Measurements from ENCODE around the gene TTC39C.

DNA sequence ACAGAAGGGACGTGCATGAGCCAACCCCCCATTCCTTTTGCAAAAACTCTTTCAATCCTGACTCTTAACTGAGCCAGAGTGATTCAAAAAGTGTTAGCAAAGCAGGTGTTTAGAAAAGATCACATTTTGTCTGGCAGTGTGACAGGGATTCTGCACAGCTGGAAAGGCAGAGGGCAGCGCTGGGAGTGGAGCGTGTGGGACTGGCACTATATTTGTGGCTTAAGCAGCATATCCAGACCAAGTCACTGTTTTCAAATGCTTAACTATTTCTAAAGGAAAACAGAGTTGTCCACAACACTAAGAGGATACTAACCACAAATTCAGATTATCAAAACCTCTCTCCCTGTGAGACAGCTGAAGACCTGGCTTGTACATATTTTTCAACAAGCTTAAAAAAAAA lies 143.3 kb downstream of the TTC39C start:
- TF ChIP-seq, protein P1, sequence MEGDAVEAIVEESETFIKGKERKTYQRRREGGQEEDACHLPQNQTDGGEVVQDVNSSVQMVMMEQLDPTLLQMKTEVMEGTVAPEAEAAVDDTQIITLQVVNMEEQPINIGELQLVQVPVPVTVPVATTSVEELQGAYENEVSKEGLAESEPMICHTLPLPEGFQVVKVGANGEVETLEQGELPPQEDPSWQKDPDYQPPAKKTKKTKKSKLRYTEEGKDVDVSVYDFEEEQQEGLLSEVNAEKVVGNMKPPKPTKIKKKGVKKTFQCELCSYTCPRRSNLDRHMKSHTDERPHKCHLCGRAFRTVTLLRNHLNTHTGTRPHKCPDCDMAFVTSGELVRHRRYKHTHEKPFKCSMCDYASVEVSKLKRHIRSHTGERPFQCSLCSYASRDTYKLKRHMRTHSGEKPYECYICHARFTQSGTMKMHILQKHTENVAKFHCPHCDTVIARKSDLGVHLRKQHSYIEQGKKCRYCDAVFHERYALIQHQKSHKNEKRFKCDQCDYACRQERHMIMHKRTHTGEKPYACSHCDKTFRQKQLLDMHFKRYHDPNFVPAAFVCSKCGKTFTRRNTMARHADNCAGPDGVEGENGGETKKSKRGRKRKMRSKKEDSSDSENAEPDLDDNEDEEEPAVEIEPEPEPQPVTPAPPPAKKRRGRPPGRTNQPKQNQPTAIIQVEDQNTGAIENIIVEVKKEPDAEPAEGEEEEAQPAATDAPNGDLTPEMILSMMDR (IDR thresholded peaks at IDR 0.05; ENCODE audit: low read depth, low read length), result no peak
- TF ChIP-seq EZH2phosphoT487 (IDR thresholded peaks at IDR 0.05; ENCODE audit: low read depth), result no peak
